ENCODE measurements around the gene ADAM19. TPM values are rescaled to one million over a fixed set of nuclear protein-coding genes. Genes with fewer than 3 reads are reported as not detected.

ADAM19 gene
- total RNA-seq, 1 experiment from 2014 or later: 4.9 TPM

DNA sequence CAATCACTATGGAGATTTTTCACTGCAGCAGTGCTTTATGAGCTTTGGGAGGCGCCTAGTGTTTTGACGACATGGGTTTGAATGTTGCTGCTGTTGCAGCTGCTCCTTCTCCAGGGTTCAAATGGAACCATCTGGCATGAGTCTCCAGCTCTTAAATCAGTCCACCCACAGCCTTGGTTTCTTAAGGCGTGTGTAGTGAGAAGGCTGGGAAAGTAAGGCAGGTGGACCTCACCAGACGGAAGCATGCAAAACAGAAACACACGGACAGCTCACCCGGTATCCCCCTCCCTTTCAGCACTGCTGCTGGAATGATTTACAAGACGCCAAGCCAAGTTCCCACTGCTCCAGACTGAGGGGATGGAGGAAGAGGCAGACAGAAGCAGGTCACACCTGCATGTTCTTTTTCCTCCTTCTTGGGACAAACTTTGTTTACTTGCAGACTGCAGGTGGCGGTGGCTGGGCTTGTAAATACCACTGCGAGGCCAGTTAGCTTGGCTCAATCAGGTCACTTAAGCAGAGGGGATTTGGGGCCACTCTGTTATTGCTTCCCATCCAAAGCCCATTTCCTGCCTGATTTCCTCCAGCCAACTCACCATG lies 47.4 kb downstream of the ADAM19 start:
- no peaks in the 10 kb centered on the region for H4K20me1 ChIP-seq (ENCODE audit: insufficient read depth, low read depth, low read length)
- H2AFZ ChIP-seq (ENCODE audit: low read length): no peak overlapping the region
- DNase-seq: no peak
- H3K9ac ChIP-seq (ENCODE audit: low read length): no peak overlapping the region
- H3K36me3 ChIP-seq (ENCODE audit: insufficient read depth, low read length): no peaks in the 10 kb centered on the region
- no peaks in the 10 kb centered on the region for H3K4me1 ChIP-seq (ENCODE audit: low read length)
- no peak overlapping the region for H3K27ac ChIP-seq (ENCODE audit: low read length)
- H3K9me3 ChIP-seq (ENCODE audit: low read length): no peaks in the 10 kb centered on the region
- no peaks in the 10 kb centered on the region for H3K79me2 ChIP-seq (ENCODE audit: low read length)
- H3K9me2 ChIP-seq (replicated peaks; ENCODE audit: insufficient read depth, low read length): no peaks in the 10 kb centered on the region
- H3K4me3 ChIP-seq (ENCODE audit: low read length): no peak overlapping the region
- H3K27me3 ChIP-seq (ENCODE audit: low read length): no peaks in the 10 kb centered on the region
- H3K4me2 ChIP-seq (ENCODE audit: low read depth, low read length, poor library complexity, severe bottlenecking): no peak overlapping the region

- H3K4me2 ChIP-seq (ENCODE audit: low read depth, low read length, poor library complexity, severe bottlenecking): no peak overlapping the region
- H2AFZ ChIP-seq (ENCODE audit: low read length): no peak overlapping the region
- H4K20me1 ChIP-seq (ENCODE audit: insufficient read depth, low read depth, low read length): no peaks in the 10 kb centered on the region
- no peaks in the 10 kb centered on the region for H3K9me3 ChIP-seq (ENCODE audit: low read length)
- no peak for DNase-seq
- no peak overlapping the region for H3K9ac ChIP-seq (ENCODE audit: low read length)
- no peak overlapping the region for H3K4me3 ChIP-seq (ENCODE audit: low read length)
- no peaks in the 10 kb centered on the region for H3K36me3 ChIP-seq (ENCODE audit: insufficient read depth, low read length)
- no peaks in the 10 kb centered on the region for H3K9me2 ChIP-seq (replicated peaks; ENCODE audit: insufficient read depth, low read length)
- no peak overlapping the region for H3K27ac ChIP-seq (ENCODE audit: low read length)
- H3K4me1 ChIP-seq (ENCODE audit: low read length): no peaks in the 10 kb centered on the region
- no peaks in the 10 kb centered on the region for H3K27me3 ChIP-seq (ENCODE audit: low read length)
- no peaks in the 10 kb centered on the region for H3K79me2 ChIP-seq (ENCODE audit: low read length)
These were observed 50.7 kb downstream of the ADAM19 start for GRCh38 chr5:157524887-157525286.

DNA sequence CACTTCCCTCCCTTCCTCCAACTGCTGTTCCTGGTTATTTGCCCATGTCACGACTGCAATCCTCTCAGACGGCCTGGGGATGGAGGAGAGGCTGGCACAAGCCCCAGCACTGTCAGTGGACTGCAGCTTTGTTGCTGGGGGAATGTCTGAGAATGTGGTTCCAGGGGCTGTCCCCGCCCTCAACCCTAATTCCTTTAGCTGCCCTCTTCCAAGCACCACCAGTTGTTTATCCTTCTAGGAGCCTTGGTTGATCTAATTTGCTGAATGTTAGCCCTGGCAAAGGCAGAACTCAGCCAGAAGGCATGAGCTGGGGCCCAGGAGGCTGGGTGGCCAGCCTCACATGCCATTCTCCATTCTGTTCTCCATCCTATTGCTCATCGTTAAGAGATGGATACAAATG lies 51.6 kb downstream of the ADAM19 start:
- H3K79me2 ChIP-seq (ENCODE audit: low read length): no peaks in the 10 kb centered on the region
- no peaks in the 10 kb centered on the region for H3K4me1 ChIP-seq (ENCODE audit: low read length)
- H3K4me3 ChIP-seq (ENCODE audit: low read length): no peak overlapping the region
- H3K27me3 ChIP-seq (ENCODE audit: low read length): no peaks in the 10 kb centered on the region
- H3K27ac ChIP-seq (ENCODE audit: low read length): no peak overlapping the region
- no peak for DNase-seq
- no peak overlapping the region for H2AFZ ChIP-seq (ENCODE audit: low read length)
- no peak overlapping the region for H3K9ac ChIP-seq (ENCODE audit: low read length)
- no peak overlapping the region for H3K4me2 ChIP-seq (ENCODE audit: low read depth, low read length, poor library complexity, severe bottlenecking)
- H3K36me3 ChIP-seq (ENCODE audit: insufficient read depth, low read length): no peaks in the 10 kb centered on the region
- no peaks in the 10 kb centered on the region for H4K20me1 ChIP-seq (ENCODE audit: insufficient read depth, low read depth, low read length)
- H3K9me3 ChIP-seq (ENCODE audit: low read length): no peaks in the 10 kb centered on the region
- no peaks in the 10 kb centered on the region for H3K9me2 ChIP-seq (replicated peaks; ENCODE audit: insufficient read depth, low read length)

DNA sequence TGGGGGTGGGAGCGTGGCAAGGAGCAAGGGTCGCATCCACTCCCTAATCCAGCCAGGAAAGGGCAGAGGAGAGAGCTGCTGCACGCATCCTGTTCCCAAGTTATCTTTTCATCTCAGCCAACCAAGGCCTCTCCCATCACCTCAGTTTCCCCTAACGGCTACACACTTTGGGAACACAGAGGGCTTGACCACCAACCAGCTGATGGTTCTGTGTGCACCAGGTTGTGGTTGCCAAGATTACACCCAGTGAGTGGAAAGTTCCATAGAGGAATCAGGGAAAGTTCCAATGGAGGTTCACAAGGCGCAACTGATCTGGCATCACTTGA lies 53.9 kb downstream of the ADAM19 start:
- H3K27ac ChIP-seq (ENCODE audit: low read length): no peak overlapping the region
- no peak overlapping the region for H3K9ac ChIP-seq (ENCODE audit: low read length)
- H3K9me3 ChIP-seq (ENCODE audit: low read length): no peaks in the 10 kb centered on the region
- H3K27me3 ChIP-seq (ENCODE audit: low read length): no peaks in the 10 kb centered on the region
- no peaks in the 10 kb centered on the region for H3K9me2 ChIP-seq (replicated peaks; ENCODE audit: insufficient read depth, low read length)
- no peak for DNase-seq
- no peaks in the 10 kb centered on the region for H3K4me1 ChIP-seq (ENCODE audit: low read length)
- H2AFZ ChIP-seq (ENCODE audit: low read length): no peak overlapping the region
- no peaks in the 10 kb centered on the region for H3K36me3 ChIP-seq (ENCODE audit: insufficient read depth, low read length)
- H3K79me2 ChIP-seq (ENCODE audit: low read length): no peaks in the 10 kb centered on the region
- H3K4me3 ChIP-seq (ENCODE audit: low read length): no peak overlapping the region
- H4K20me1 ChIP-seq (ENCODE audit: insufficient read depth, low read depth, low read length): no peaks in the 10 kb centered on the region
- H3K4me2 ChIP-seq (ENCODE audit: low read depth, low read length, poor library complexity, severe bottlenecking): no peak overlapping the region

- H3K4me1 ChIP-seq (ENCODE audit: low read length): no peaks in the 10 kb centered on the region
- no peaks in the 10 kb centered on the region for H4K20me1 ChIP-seq (ENCODE audit: insufficient read depth, low read depth, low read length)
- H3K9ac ChIP-seq (ENCODE audit: low read length): no peak overlapping the region
- H3K4me2 ChIP-seq (ENCODE audit: low read depth, low read length, poor library complexity, severe bottlenecking): no peak overlapping the region
- no peaks in the 10 kb centered on the region for H3K9me2 ChIP-seq (replicated peaks; ENCODE audit: insufficient read depth, low read length)
- no peak overlapping the region for H2AFZ ChIP-seq (ENCODE audit: low read length)
- no peaks in the 10 kb centered on the region for H3K36me3 ChIP-seq (ENCODE audit: insufficient read depth, low read length)
- H3K9me3 ChIP-seq (ENCODE audit: low read length): no peaks in the 10 kb centered on the region
- no peak overlapping the region for H3K4me3 ChIP-seq (ENCODE audit: low read length)
- no peak for DNase-seq
- H3K27me3 ChIP-seq (ENCODE audit: low read length): no peaks in the 10 kb centered on the region
- no peak overlapping the region for H3K27ac ChIP-seq (ENCODE audit: low read length)
- H3K79me2 ChIP-seq (ENCODE audit: low read length): no peaks in the 10 kb centered on the region
These were observed 54.5 kb downstream of the ADAM19 start for GRCh38 chr5:157520911-157521703.

GRCh38 chr5:157519579-157520253 lies 55.9 kb downstream of the ADAM19 start:
- H3K27me3 ChIP-seq (ENCODE audit: low read length): no peaks in the 10 kb centered on the region
- H3K4me2 ChIP-seq (ENCODE audit: low read depth, low read length, poor library complexity, severe bottlenecking): no peak overlapping the region
- no peaks in the 10 kb centered on the region for H3K9me2 ChIP-seq (replicated peaks; ENCODE audit: insufficient read depth, low read length)
- H3K79me2 ChIP-seq (ENCODE audit: low read length): no peaks in the 10 kb centered on the region
- H3K4me1 ChIP-seq (ENCODE audit: low read length): no peaks in the 10 kb centered on the region
- H3K9me3 ChIP-seq (ENCODE audit: low read length): no peaks in the 10 kb centered on the region
- no peak for DNase-seq
- H3K4me3 ChIP-seq (ENCODE audit: low read length): no peak overlapping the region
- no peak overlapping the region for H3K9ac ChIP-seq (ENCODE audit: low read length)
- H3K27ac ChIP-seq (ENCODE audit: low read length): no peak overlapping the region
- H3K36me3 ChIP-seq (ENCODE audit: insufficient read depth, low read length): no peaks in the 10 kb centered on the region
- no peaks in the 10 kb centered on the region for H4K20me1 ChIP-seq (ENCODE audit: insufficient read depth, low read depth, low read length)
- no peak overlapping the region for H2AFZ ChIP-seq (ENCODE audit: low read length)

DNA sequence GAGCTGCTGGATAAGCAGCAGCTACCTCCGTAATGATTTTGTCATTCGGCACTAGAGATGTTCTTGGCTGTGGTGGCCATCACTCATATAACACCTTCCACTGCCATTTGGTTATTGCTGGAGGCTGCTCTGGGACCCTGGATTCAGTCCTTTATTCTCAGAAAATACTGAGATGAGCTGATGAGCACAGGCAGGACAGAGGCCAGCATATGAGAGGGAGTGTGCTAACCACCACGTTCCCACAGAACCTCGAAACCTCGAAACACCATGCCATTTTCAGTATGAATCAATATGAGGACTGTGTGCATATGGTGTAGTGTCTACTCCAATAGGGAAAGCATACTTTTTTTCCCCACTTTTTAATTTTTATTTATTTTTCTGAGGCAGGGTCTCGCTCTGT lies 56.6 kb downstream of the ADAM19 start:
- DNase-seq: no peak
- H3K4me3 ChIP-seq (ENCODE audit: low read length): no peak overlapping the region
- H3K79me2 ChIP-seq (ENCODE audit: low read length): no peaks in the 10 kb centered on the region
- H3K4me1 ChIP-seq (ENCODE audit: low read length): no peaks in the 10 kb centered on the region
- H4K20me1 ChIP-seq (ENCODE audit: insufficient read depth, low read depth, low read length): no peaks in the 10 kb centered on the region
- H3K9ac ChIP-seq (ENCODE audit: low read length): no peak overlapping the region
- H3K9me3 ChIP-seq (ENCODE audit: low read length): no peaks in the 10 kb centered on the region
- H3K9me2 ChIP-seq (replicated peaks; ENCODE audit: insufficient read depth, low read length): no peaks in the 10 kb centered on the region
- H3K27me3 ChIP-seq (ENCODE audit: low read length): no peaks in the 10 kb centered on the region
- no peak overlapping the region for H2AFZ ChIP-seq (ENCODE audit: low read length)
- no peaks in the 10 kb centered on the region for H3K36me3 ChIP-seq (ENCODE audit: insufficient read depth, low read length)
- H3K4me2 ChIP-seq (ENCODE audit: low read depth, low read length, poor library complexity, severe bottlenecking): no peak overlapping the region
- no peak overlapping the region for H3K27ac ChIP-seq (ENCODE audit: low read length)

DNA sequence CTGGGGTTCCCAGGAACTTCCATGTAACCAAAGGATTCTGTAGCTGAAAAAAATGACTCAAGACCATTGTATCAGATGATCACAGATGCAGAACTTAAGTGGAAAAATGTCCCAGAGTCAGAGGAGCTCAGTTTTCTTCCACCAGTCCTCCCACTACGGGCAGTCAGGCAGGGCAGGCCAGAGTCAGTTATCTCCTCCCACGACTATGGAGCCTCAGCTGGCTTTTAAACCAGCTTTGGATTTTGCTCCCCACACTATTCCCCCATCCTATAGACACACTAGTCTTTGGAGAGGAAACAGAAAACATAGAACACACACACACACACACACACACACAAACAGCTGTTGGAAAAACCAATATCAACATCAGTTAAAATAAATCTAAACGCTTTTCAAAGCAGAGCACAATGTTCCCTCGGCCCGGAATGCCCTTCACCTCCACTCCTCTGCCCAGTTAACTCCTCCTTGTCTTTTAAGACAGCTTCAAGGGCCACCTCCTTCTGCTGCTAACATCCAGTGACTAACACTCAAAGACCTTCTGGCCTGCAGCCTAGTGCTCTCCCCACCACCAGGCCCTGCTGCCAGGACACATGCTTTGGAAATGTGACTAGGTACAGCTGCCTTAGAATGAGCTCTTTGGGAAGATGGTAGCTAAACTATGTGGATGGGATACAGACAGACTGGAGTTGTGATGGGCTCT lies 58.8 kb downstream of the ADAM19 start:
- no peak overlapping the region for H3K4me2 ChIP-seq (ENCODE audit: low read depth, low read length, poor library complexity, severe bottlenecking)
- H3K9me2 ChIP-seq (replicated peaks; ENCODE audit: insufficient read depth, low read length): no peaks in the 10 kb centered on the region
- no peak for DNase-seq
- H3K4me3 ChIP-seq (ENCODE audit: low read length): no peak overlapping the region
- H4K20me1 ChIP-seq (ENCODE audit: insufficient read depth, low read depth, low read length): no peaks in the 10 kb centered on the region
- H3K9ac ChIP-seq (ENCODE audit: low read length): no peak overlapping the region
- no peak overlapping the region for H3K27ac ChIP-seq (ENCODE audit: low read length)
- no peaks in the 10 kb centered on the region for H3K27me3 ChIP-seq (ENCODE audit: low read length)
- H3K79me2 ChIP-seq (ENCODE audit: low read length): no peaks in the 10 kb centered on the region
- no peaks in the 10 kb centered on the region for H3K4me1 ChIP-seq (ENCODE audit: low read length)
- no peak overlapping the region for H2AFZ ChIP-seq (ENCODE audit: low read length)
- H3K36me3 ChIP-seq (ENCODE audit: insufficient read depth, low read length): no peaks in the 10 kb centered on the region
- H3K9me3 ChIP-seq (ENCODE audit: low read length): no peaks in the 10 kb centered on the region

Data from Karpas-422 (cell line).